Osteocyte (in vitro differentiated cells): ENCODE measurements around the gene PIEZO1. TPM values are rescaled to one million over a fixed set of nuclear protein-coding genes. Genes with fewer than 3 reads are reported as not detected.
A peak's percentile ranks its signal among the peaks of the same experiment; 100 is the strongest.

Experiments used
- DNase-seq: peaks from one replicate; pipeline ENCODE4 v3.0.0; 2021; ENCODE audit warnings: mixed read lengths; ENCODE audit not compliant: unreplicated experiment; ENCODE audit errors: extremely low spot score
- H3K27ac Mint-ChIP-seq: one replicate; pipeline ENCODE4 v1.8.0; 2021; ENCODE audit warnings: mild to moderate bottlenecking, mixed read lengths; ENCODE audit not compliant: unreplicated experiment
- H3K27me3 Mint-ChIP-seq: one replicate; pipeline ENCODE4 v1.8.0; 2021; ENCODE audit warnings: mixed read lengths; ENCODE audit not compliant: unreplicated experiment
- H3K36me3 Mint-ChIP-seq: one replicate; pipeline ENCODE4 v1.8.0; 2021; ENCODE audit warnings: mixed read lengths; ENCODE audit not compliant: unreplicated experiment
- H3K4me1 Mint-ChIP-seq: one replicate; pipeline ENCODE4 v1.8.0; 2021; ENCODE audit warnings: mixed read lengths; ENCODE audit not compliant: unreplicated experiment
- H3K4me3 Mint-ChIP-seq: one replicate; pipeline ENCODE4 v1.8.0; 2021; ENCODE audit warnings: mild to moderate bottlenecking, moderate library complexity, mixed read lengths; ENCODE audit not compliant: unreplicated experiment
- H3K9me3 Mint-ChIP-seq: one replicate; pipeline ENCODE4 v1.8.0; 2021; ENCODE audit warnings: mixed read lengths; ENCODE audit not compliant: unreplicated experiment
- total RNA-seq: library from RNA; stranded (reverse); gene quantifications from 2 replicates; pipeline ENCODE4 v1.2.1, GENCODE V29; 2021
- TF ChIP-seq, protein P1 (sequence below): fragments of 200-600 bp; sonication (generic); IDR thresholded peaks from 2 replicates; pipeline ENCODE4 v1.5.0; 2021; ENCODE audit warnings: antibody characterized with exemption, mild to moderate bottlenecking, moderate library complexity

Gene PIEZO1
- total RNA-seq, 1 donor from 2014 or later: 165 TPM

DNA sequence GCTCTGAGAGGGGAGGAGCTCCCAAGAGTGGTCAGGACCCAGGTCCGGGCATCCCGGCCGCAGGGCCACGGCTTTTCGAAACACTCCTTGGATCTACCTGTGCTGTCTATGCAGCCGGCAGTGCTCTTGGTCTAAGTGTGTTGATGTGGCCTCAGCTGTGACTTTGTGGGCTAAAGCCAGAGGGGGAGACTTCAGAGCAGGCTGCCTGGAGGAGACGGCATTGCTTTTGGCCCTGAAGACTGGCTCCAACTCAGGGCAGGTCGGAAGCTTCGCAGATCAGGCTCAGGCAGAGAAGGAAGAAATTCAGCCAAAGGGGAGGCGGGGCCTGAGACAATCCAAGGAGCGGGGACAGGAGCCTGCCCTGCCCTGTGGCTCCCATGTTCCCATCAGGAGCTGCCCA, 31.4 kb downstream of the PIEZO1 start:
- TF ChIP-seq, protein P1, sequence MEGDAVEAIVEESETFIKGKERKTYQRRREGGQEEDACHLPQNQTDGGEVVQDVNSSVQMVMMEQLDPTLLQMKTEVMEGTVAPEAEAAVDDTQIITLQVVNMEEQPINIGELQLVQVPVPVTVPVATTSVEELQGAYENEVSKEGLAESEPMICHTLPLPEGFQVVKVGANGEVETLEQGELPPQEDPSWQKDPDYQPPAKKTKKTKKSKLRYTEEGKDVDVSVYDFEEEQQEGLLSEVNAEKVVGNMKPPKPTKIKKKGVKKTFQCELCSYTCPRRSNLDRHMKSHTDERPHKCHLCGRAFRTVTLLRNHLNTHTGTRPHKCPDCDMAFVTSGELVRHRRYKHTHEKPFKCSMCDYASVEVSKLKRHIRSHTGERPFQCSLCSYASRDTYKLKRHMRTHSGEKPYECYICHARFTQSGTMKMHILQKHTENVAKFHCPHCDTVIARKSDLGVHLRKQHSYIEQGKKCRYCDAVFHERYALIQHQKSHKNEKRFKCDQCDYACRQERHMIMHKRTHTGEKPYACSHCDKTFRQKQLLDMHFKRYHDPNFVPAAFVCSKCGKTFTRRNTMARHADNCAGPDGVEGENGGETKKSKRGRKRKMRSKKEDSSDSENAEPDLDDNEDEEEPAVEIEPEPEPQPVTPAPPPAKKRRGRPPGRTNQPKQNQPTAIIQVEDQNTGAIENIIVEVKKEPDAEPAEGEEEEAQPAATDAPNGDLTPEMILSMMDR: no peak
- H3K4me1 Mint-ChIP-seq: peaks cover 39% of the 10 kb centered on the region
- H3K27ac Mint-ChIP-seq: peak overlapping the region; percentile 31
- no peak for DNase-seq
- H3K4me3 Mint-ChIP-seq: no peak overlapping the region
- no peaks in the 10 kb centered on the region for H3K27me3 Mint-ChIP-seq
- H3K9me3 Mint-ChIP-seq: no peaks in the 10 kb centered on the region
- H3K36me3 Mint-ChIP-seq: no peaks in the 10 kb centered on the region

DNA sequence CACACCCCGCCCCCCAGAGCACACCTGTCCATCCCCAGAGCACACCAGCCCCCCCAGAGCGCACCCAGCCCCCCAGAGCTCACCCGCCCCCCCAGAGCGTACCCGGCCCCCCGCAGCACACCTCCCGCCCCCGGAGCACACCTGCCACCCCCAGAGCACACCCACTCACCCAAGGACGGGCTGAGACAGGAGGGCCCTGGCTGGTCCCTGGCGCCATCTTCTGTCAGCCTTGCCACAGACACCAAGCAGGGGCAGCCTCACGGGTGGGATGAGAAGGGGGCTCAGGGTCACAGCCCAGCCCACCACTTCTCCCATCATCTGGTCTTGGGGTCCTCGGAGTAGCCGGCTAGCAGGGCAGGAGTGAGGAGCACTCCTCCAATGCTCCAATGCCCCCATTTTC, 31.8 kb downstream of the PIEZO1 start:
- Mint-ChIP-seq H3K4me3 (no peak overlapping the region), H3K4me1 (peaks cover 35% of the 10 kb centered on the region)

GRCh38 chr16:88752386-88753002, 32.5 kb downstream of the PIEZO1 start:
- TF ChIP-seq, protein P1: no peak
- Mint-ChIP-seq H3K4me3 (no peak overlapping the region), H3K36me3 (no peaks in the 10 kb centered on the region), H3K27ac (no peak overlapping the region), H3K4me1 (peaks cover 31% of the 10 kb centered on the region), H3K9me3 (no peaks in the 10 kb centered on the region), H3K27me3 (no peaks in the 10 kb centered on the region)
- no peak for DNase-seq

More for the DNA sequence above, 31.8 kb downstream of the PIEZO1 start:
- no peak for DNase-seq
- Mint-ChIP-seq H3K27ac (peak overlapping the region; percentile 31), H3K27me3 (no peaks in the 10 kb centered on the region), H3K36me3 (no peaks in the 10 kb centered on the region), H3K9me3 (no peaks in the 10 kb centered on the region)
- TF ChIP-seq, protein P1: no peak

DNA sequence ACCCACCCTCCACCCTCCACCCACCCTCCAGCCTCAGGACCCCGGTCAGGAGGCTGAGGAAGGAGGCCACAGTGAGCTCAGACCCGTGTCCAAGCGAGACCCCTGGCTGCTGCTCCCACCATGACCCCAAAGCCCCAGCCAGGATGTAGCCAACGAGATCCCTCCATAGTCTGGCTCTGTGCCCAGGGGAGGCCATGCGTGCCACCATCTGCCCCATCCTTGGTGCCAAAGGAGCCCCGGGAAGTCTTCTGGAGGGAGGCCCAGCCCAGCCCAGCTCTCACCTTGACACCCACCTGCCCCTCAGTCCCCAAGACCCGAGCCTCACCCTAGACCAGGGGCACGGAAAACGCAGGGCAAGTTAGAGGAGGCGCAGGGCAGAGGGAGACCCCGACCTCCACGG, 34.2 kb downstream of the PIEZO1 start:
- Mint-ChIP-seq H3K4me1 (peaks cover 43% of the 10 kb centered on the region), H3K4me3 (no peak overlapping the region), H3K36me3 (no peaks in the 10 kb centered on the region), H3K27ac (no peak overlapping the region), H3K9me3 (no peaks in the 10 kb centered on the region), H3K27me3 (no peaks in the 10 kb centered on the region)
- TF ChIP-seq, protein P1: no peak
- DNase-seq: no peak

DNA sequence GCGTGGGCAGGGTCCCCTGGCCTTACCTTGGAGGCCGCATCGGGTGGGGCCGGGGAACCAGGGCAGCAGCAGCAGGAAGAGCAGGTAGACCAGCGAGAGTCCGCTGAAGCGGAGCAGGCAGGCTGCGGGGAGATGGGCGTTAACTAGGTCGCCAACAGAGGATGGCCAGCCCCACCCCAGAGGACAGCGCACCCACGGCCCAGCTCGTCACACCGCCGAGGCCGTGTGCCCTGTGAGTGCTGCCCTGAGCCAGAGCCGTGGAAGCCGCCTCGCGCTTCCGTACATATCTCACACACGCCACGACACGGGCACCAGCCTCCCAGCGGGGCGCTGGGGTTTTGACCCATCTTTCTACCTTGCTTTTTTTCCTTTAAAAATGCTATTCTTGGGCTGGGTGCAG, 35.7 kb downstream of the PIEZO1 start:
- no peak overlapping the region for H3K27ac Mint-ChIP-seq
- no peak for DNase-seq
- H3K27me3 Mint-ChIP-seq: no peaks in the 10 kb centered on the region
- TF ChIP-seq, protein P1: no peak
- H3K4me1 Mint-ChIP-seq: peaks cover 40% of the 10 kb centered on the region
- no peak overlapping the region for H3K4me3 Mint-ChIP-seq
- no peaks in the 10 kb centered on the region for H3K9me3 Mint-ChIP-seq
- H3K36me3 Mint-ChIP-seq: no peaks in the 10 kb centered on the region
